Hematopoietic multipotent progenitor cell treated with erythropoietin and hydrocortisone succinate and interleukin-3 and kit ligand, for 6 days (in vitro differentiated cells): Measurements from ENCODE around the gene CDCP1.
"Not testable (repeated sequence)": the region's sequence is repeated elsewhere in the genome, so short reads cannot be mapped to it uniquely, and the experiment has no call there.

Experiments used
- DNase-seq: peaks from one replicate; pipeline ENCODE4 v3.0.0-alpha.2; 2015

The CDCP1 gene

GRCh38 chr3:45169125-45169904 is 23.1 kb upstream of the CDCP1 start:
- DNase-seq, result no peak

- no peak for DNase-seq
Observed at GRCh38 chr3:45168451-45168850, 22.3 kb upstream of the CDCP1 start.

GRCh38 chr3:45167011-45167911 is 21.1 kb upstream of the CDCP1 start:
- peak; percentile 88 for DNase-seq

- DNase-seq, result no peak
Observed at GRCh38 chr3:45166321-45166879, 20.2 kb upstream of the CDCP1 start.

DNA sequence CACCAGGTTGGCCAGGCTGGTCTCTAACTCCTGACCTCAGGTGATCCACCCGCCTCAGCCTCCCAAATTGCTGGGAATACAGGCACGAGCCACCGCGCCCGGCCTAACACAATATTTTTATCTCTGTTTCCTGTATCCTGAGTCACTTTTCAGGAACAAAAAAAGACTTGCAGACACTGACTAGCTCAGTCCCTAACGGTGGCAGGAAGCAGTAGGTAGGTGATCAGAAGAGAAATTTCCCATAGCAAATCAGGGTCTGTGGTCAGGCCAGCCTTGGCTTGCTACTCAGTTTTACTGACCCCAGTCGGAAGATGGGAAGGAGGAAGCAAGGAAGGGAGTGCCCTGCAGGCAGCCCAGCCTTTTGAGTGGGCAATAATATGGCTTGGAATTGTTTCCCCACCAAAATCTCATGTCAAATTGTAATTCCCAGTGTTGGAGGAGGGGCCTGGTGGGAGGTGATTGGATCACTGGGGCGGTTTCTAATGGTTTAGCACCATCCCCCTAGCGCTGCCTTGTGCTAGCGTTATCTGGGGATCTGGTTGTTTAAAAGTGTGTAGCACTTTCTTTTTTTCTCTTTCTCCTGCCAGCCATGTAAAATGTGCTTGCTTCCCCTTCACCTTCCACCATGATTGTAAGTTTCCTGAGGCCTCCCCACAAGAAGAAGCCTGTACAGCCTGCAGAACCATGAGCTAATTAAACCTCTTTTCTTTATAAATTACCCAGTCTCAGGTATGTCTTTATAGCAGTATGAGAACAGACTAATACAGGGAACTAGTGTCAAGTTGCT is 19.5 kb upstream of the CDCP1 start:
- no peak for DNase-seq

DNA sequence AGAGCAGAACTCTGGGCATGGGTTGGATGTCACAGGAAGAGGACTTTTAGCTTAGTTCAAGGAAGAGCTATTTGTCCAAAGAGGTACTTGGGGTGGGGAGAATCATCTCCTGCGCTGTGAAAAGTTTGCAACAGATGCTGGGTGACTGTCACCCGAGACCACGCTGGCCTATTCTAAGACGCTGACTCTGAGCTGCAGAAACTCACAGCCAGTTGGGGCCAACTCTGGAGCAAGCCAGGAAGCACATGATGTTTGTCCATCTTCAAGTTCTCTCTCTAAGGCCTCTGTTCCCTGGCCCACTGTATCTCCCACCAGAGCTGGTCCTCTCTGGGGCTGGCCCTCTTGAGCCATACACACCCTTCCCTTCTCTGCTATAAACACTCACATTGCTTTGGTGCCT is 17.9 kb upstream of the CDCP1 start:
- no peak for DNase-seq

GRCh38 chr3:45163481-45163880 is 17.3 kb upstream of the CDCP1 start:
- no peak for DNase-seq

GRCh38 chr3:45154641-45155147 is 8.5 kb upstream of the CDCP1 start:
- no peak for DNase-seq

DNA sequence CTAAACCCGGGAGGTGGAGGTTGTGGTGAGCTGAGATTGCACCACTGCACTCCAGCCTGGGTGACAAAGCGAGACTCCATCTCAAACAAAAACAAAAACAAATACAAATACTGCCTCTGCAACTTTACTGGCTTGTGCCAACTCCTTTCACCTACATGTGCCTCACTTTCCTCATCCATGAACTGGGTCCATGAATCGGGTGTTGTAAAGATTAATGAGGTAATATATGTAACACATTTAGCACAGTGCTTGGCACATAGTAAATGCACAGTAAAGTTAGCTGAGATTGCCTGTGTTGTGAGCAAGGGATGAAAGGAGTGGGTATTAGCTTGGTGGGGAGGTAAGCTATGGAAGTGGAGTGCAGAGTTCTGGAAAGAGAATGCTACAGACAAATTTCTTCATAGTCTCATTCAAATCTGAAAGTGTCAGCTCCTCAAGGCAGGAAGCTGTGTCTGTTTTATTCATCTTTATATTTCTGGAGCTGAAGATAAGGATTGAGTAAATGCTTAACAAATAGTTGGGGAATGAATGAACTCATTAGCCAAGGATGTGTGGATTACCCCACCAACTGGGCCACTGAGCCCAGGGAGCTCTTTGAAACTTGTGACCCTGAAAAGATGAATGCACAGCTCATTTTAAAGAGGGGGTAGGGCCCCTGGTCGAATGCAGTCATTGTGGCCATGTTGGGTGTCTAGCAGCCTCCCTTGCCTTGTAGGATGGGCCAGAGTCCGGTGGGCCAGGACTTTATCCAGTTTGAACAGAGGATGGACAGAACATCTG is 7.7 kb upstream of the CDCP1 start:
- no peak for DNase-seq

DNA sequence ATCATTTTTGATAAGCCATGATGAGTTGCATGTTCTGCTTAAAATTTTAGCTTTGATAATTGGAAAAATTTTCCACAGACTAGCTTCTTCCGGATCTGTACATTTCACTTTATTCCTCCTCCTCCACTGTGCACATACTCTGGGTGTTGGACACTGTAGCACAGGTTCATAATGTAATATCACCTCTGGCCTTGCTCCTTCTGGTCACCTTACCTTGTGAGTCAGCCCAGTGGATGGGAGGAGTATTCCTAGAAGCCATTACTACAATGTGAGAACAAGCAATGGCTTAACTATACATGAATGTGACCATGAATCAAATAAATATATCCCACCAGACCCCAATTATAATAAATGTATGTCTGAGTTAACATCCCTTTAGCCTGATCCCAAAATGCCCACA is 6.1 kb upstream of the CDCP1 start:
- DNase-seq, result no peak

GRCh38 chr3:45151100-45151499 is 4.9 kb upstream of the CDCP1 start:
- DNase-seq, result no peak

GRCh38 chr3:45148921-45149320 is 2.7 kb upstream of the CDCP1 start:
- no peak for DNase-seq

- DNase-seq, result no peak
Observed at GRCh38 chr3:45145223-45145622, 955 bp downstream of the CDCP1 start.

GRCh38 chr3:45143673-45144671 is 2.2 kb downstream of the CDCP1 start:
- DNase-seq, result peak; percentile 37

GRCh38 chr3:45140770-45141155 is 5.4 kb downstream of the CDCP1 start:
- not testable (repeated sequence) for DNase-seq

DNA sequence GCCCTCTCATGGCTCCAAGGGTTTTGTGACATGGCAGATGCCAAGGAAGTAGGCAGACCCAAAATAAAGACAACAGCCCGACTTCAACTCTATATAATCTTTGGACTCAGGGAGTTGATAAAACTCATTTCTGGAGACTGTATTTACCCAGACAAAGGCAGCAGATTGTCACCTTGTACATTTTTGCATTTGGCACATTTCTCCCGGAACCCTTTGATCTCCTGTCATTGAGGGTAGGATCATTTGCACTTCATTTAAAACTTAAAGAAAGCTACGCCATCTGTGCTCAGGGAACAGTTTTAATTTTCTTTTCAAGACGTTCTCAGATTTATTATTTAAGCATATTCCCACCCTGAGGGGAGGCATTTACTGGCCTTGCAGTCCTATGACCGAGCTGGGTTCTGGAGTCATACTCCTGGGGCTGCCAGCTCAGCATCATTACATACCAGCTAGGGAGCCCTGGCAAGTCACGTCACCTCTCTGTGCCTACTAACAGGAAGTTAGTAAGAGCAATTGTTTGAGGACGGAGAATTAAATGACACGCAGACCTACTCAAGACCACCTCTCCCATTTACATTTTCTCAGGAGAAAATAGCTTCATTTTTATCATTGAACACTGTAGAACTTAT is 5.9 kb downstream of the CDCP1 start:
- DNase-seq, result no peak

DNA sequence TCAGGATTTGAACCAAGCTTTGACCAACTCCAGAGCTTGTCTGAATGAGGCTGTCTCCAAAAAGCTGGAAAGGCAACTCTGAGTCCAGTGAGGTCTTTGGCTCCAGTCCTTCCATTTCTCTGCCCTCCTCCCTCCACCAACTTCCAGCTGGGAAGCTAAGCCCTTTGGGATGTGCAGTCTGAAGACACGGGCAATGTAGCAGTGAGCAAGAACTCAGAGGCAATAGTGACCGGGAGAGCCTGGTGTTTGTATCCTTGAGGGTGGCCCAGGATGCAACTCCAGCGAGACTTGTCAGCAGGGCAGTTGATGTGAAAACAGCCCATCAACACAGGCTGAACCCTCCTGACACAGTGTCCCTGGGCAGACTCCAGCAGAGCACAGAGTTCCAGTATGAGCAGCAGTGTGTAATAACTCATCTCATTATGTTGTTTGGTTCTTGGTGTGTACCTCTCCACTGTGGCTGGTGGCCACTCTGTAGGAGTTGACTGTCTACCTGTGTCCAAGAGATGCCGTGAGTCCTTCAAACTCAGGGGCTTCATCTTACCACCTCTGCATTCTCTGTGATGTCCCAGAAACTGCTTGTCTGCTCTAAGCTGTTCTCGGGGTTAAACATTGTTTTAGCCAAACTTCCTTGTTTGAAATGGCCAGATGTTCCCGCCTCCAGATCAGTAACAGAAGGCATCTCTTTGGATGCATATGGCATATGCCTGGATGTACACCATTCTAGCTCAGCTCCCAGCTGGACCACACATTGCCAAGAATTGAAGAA is 6.6 kb downstream of the CDCP1 start:
- no peak for DNase-seq

- peak; percentile 82 for DNase-seq
Observed at GRCh38 chr3:45137656-45138181, 8.5 kb downstream of the CDCP1 start.

GRCh38 chr3:45135959-45136358 is 10.2 kb downstream of the CDCP1 start:
- DNase-seq, result peak; percentile 37
